ENCODE data around the gene DCAKD.

DNA sequence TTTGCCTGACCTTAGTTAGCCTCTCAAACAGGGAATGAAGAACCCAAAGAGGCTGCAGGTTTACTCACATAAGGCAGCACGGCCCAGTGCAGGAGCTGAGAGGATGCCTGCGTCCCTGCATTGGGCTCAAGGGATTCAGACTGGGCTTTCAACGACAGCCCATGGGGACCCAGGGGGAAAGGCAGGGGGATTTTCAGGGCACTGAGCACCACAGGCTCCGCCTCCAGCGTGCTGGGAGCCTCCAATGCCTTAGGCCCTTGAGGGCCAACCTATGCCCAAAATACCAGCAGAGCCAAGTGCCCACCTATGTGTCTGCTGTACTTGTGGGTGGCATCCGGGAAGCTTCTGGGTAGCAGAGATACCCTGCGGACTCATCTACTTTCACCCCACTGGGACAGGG, 22.3 kb downstream of the DCAKD start:
- TF ChIP-seq, protein P1, sequence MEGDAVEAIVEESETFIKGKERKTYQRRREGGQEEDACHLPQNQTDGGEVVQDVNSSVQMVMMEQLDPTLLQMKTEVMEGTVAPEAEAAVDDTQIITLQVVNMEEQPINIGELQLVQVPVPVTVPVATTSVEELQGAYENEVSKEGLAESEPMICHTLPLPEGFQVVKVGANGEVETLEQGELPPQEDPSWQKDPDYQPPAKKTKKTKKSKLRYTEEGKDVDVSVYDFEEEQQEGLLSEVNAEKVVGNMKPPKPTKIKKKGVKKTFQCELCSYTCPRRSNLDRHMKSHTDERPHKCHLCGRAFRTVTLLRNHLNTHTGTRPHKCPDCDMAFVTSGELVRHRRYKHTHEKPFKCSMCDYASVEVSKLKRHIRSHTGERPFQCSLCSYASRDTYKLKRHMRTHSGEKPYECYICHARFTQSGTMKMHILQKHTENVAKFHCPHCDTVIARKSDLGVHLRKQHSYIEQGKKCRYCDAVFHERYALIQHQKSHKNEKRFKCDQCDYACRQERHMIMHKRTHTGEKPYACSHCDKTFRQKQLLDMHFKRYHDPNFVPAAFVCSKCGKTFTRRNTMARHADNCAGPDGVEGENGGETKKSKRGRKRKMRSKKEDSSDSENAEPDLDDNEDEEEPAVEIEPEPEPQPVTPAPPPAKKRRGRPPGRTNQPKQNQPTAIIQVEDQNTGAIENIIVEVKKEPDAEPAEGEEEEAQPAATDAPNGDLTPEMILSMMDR (IDR thresholded peaks at IDR 0.05; ENCODE audit: low read depth, low read length, poor library complexity, severe bottlenecking) = no peak
- TF ChIP-seq EZH2phosphoT487 (IDR thresholded peaks at IDR 0.05; ENCODE audit: borderline replicate concordance, low read length) = no peak

Data from DOHH2 (cell line).